NCI-H524 (cell line): ENCODE results near the gene WNT2B.

ENCODE experiments used
- DNase-seq, 2 experiments: peaks; one replicate each; lab custom pipeline; 2025; lab: John Stamatoyannopoulos, UW

Gene WNT2B

GRCh38 chr1:112575154-112575804 lies 66.5 kb downstream of the WNT2B start:
- DNase-seq, result no peak

GRCh38 chr1:112576240-112576639 lies 67.5 kb downstream of the WNT2B start:
- DNase-seq, result no peak
